NCI-H1092 (cell line): ENCODE measurements around the gene PLA2G4A.
"Not testable (repeated sequence)": the region's sequence is repeated elsewhere in the genome, so short reads cannot be mapped to it uniquely, and the experiment has no call there.

Experiments used
- DNase-seq: peaks from one replicate; lab custom pipeline; 2025; lab: John Stamatoyannopoulos, UW

PLA2G4A gene

GRCh38 chr1:186922814-186923213, 94.1 kb downstream of the PLA2G4A start:
- DNase-seq, result not testable (repeated sequence)

- DNase-seq, result no peak
These were observed 94.7 kb downstream of the PLA2G4A start for GRCh38 chr1:186923486-186923885.

DNA sequence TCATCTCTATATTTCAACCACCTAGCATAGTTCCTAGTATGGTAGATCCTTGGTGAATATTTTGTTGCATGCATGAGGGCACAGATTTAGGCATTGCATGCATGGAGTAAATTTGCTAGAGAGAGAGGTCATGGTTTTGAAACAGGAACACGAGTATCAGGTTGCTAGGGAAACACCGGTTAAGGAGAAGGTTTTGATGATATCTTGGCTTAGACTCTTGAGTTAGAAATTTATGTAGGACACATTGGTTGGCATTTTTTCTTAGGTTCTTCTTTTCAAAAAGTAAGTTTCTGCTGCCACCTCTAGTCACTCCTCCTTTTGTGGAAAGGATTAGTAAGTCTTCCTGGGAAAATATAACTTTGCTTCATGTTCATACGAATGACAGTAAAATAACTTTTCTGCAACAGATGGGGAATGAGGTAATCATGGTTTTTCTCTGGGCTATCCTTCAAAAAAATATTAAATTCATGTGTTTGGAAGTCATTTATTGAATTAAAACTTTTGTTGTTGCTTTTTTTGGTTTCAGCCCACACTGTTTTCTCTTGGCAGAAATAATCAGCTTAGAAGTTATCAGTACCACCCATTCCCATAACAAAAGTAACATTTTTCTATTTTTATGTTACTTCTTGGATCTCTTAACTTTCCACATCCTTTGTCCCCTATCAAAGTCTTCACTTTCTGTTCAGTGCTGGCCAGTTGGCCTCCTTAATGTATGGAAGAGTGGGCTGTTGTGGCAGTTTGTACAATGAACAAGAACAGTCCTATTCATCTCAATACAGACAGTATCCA, 97.3 kb downstream of the PLA2G4A start:
- DNase-seq, result no peak

DNA sequence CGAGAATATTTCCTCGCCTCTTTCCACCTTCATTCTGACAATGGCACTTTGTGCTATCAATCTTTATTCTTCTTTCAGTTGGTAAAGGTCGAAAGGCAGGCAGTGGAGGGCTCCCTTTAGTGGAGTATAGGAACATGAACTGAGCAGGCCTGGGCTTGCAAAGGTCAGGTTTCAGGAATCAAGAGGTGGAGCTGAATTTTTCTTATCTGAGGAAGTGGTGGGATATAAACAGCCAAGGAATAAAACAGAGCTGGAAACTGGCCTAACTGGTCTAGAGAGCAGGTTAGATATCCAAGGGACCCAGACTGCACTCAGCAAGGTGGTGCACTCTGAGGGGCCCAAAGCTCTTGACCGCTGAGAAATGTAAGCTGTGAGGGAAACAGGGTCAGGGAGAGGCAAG, 99.1 kb downstream of the PLA2G4A start:
- DNase-seq, result no peak

- no peak for DNase-seq
These were observed 101.5 kb downstream of the PLA2G4A start for GRCh38 chr1:186930238-186930637.

DNA sequence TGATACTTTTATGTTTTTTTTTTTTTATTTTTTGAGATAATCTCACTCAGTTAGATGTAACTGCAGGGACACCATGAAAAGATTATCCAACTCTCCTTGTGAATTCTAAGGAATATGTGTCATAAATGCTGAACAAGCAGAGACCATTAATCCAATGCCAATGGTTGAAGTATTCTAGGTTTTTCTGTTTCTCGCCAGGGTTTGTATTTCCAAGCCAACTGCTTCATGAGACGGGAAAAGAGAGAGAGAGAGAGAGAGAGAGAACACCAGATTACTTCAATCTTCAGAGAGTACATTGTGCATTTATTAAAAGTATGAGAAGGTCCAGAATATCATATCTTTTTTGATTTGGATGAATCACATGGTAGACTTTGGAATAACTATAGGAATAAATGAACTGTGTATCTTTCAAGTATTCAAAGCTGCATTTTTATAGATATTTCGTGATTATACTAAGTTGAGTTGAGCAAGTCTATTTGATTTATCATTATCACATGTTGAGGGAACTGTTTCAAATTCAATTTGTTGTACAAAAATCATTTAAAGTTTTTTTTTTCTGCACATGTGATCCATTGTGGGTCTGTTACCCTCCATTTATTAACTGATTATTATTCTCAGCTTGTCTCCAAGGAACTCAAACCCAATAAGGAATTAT, 108.4 kb downstream of the PLA2G4A start:
- DNase-seq, result no peak

DNA sequence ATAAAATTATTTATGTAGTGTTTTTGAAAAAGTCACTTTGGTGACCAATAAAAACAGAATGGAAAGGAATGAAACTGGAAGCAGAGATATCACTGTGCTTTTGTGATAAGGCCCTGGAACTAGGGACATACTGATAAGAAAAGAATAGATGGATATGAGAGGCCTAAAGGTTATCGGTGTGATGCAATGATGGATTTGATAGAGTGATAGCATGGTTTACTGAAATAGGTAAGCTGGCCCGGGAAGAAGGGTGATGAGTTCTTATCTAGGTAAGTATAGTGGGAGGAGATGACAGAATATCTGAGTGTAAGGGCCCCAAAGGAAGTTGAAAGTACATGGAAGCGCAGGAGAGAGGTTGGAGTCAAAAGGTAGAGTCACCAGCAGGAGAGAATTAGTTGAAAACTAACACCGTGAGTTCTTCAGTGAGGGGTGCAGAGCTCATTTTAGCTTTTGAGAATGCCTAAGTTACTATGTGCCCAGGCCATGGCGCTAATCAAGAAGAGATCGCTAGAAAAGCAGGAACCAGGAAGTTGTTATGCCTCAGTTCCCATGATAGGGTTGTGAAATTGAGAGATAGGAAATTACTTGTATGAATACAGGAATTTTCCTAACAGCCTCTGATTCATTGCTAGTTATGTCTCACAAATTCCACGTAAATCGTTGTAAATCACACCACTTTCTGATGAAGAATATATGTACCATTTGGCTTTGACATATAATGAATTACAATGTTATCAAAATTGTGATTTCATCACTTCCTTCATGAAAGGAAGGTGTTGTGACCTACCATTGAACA, 115.3 kb downstream of the PLA2G4A start:
- DNase-seq, result no peak

GRCh38 chr1:186945146-186945545, 116.4 kb downstream of the PLA2G4A start:
- no peak for DNase-seq

DNA sequence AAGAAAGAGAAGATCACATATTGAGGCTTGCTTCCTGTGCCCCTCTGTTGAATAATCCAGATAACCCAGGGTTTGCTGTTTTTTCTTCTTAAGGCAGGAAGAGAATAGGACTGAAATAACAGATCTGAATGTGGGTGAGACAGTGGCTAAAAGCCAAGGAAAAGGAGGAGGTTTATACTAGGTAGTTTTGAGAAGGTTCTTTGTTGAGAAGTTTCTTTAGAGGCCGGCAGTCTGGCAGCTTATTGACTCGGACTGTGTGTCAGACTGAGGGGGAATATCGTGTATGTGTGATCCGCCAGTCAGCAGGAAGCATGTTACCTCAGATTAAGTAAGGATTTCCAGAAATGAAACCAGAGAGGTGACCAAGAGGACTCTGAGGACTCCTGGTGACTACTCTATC, 119.8 kb downstream of the PLA2G4A start:
- DNase-seq, result no peak

DNA sequence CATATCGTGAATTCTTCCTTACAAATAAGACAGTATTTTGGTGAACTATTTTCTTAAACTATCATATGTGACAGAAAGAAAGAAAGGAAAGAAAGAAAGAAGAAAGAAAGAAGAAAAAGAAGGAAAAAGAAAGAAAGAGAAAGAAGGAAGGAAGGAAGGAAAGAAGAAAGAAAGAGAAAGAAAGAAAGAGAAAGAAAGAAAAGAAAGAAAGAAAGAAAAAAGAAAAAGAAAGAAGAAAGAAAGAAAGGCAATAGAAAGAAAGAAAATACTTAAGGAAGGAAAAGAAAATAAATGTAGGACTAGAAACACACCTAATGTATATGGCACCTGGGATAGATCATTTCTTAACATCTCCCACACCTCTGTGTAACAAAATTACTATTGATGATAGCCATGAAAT, 120.4 kb downstream of the PLA2G4A start:
- no peak for DNase-seq

DNA sequence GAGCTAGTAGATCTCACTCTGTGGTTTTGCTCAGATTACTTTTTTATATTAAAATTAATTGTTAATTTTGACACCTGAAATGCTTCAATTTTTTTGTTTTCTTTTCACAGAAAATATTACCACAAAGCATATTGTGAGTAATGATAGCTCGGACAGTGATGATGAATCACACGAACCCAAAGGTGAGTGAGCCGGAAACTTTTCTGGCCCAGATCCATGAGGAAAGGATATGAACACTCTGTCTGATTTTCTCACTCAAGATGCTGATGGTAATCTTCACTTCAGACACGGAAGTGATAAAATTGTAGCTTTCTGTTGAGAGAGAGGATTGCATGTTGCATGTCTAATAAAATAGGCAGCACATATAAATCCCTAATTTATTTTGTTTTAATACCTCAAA, 121.8 kb downstream of the PLA2G4A start:
- no peak for DNase-seq

- no peak for DNase-seq
These were observed 125.1 kb downstream of the PLA2G4A start for GRCh38 chr1:186953876-186954275.

DNA sequence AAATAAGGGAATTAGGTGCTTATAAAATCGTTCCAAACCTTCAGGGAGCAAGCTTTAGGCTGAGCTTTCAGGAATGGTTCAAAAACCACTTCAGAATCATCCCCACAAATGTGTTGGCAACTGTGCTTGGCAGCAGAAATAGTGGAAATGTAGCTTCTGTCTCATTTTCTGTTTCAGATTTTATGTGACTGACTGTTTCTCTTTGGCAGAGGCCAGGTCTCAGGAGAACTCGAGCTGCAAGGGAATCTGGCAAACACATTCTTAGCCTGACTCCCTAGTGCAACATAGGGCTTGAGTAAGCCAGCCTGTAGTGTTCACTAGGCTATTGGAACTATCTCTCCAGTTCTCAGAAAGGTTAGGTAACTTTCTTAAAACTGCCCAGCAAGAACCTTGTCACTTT, 128.6 kb downstream of the PLA2G4A start:
- DNase-seq, result no peak

GRCh38 chr1:186958520-186958919, 129.8 kb downstream of the PLA2G4A start:
- no peak for DNase-seq

DNA sequence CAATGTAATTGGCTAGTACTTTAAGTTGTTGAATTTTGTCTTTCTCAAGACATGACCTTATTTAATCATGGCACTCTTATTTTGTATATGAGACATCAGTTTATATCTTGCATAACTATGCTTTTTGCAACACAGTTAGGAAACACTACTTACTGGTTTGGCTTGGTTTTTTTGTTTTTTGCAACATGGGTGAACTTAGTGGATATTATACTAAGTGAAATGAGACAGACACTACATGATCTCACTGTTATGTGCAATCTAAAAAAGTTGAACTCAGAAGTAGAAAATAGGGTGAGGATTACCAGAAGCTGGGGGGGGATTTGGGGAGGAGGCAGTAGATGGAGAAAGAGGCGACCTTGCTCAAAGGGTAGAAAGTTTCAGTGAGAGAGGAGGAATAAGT, 132.1 kb downstream of the PLA2G4A start:
- no peak for DNase-seq

DNA sequence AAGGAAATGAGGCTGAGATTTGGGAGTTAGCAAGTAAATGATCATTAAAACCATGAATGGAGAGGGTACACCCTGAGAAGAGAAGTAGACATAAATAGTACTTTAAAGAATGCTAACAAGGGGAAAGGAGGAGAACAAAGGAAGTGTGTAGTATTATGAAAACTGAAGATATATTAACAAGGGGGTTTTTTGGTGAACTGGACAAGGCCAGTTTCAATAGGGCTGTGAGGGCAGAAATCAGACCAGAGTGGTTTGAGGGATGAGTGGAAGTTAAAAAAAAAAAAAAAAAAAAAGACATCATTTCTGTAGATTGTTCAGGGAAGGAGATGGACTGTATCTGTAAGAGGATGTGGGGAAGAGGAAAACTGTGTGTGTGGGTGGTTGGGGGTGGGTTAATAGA, 137.1 kb downstream of the PLA2G4A start:
- DNase-seq, result no peak

GRCh38 chr1:186966456-186966855, 137.7 kb downstream of the PLA2G4A start:
- DNase-seq, result no peak

DNA sequence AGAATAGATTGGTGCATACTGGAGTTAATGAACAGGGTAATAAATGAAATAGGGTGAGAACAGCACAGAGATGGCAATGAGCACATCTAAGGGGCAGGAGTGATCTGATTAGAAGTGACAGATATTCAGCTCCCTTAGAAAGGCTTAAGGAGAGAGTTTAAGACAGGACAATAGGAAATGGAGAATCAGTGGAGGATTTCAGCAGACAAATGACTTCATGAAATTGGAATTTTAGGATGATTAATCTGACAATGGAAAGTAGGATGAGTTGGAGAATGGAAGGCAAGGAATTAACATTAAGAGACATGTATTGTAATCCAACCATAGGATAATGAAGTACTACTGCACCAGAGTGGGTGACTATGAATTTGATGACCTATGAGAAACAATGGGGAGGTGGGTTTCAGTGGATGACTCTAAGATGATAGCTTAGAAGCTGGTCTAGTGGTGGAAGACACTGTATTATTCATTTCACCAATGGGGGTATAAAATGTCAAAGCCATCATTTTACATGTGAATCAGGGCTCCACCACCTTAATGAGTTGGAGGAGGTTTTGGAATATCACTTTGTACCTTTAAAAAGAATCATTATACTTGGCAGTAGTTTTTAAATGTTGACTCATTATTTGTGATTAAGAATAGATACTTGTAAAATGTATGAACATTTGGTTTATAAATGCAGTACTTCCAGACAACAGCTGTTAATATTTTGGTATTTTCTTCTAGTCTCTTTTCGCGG, 139.1 kb downstream of the PLA2G4A start:
- DNase-seq, result no peak

DNA sequence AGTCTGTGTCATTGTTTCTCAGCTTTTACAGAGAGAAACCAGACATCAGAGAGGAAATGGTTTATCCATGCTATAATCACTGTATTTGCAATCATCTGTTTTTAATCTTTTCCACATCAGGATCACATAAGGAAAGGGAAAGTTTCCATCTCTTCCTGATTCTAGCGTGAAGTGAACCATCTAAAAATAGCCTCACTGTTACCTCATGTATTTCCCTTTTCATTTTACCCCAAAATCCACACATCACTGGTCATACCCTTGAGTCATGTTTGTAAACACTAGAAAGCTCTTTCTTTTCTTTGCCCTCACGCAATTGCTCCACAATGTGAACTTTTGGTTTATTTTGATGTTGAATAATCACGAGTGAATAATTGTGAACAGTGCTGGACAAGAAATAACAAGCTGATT, 146.0 kb downstream of the PLA2G4A start:
- no peak for DNase-seq

- no peak for DNase-seq
These were observed 146.5 kb downstream of the PLA2G4A start for GRCh38 chr1:186975220-186975619.

- DNase-seq, result no peak
These were observed 148.0 kb downstream of the PLA2G4A start for GRCh38 chr1:186976700-186977099.

DNA sequence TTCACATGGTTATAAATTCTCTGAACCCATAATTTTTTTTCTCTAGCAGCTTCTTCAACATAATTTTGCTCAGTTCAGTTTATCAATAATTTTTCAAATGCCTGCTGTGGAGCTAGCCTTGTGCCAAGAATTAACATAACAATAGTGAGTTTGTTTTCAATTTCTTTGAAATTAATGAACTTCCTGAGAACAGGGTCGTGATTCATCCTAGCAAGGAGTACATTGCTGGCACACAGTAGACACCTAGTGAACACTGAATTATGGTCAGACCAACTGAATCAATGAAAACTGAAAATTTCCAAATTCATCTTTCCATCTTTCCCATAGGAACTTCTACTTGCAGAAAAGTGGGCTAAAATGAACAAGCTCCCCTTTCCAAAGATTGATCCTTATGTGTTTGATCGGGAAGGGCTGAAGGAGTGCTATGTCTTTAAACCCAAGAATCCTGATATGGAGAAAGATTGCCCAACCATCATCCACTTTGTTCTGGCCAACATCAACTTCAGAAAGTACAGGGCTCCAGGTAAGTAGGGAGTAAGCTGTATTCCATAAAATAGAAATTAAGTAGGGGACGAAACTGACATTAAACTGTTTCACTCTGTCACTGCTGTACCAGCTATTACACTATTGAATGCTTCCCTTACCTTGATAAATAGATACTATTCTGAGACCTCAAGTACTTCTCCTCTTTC, 148.7 kb downstream of the PLA2G4A start:
- no peak for DNase-seq
